Activated naive CD4-positive, alpha-beta T cell treated with anti-CD3 and anti-CD28 coated beads, Interleukin-2, amount 50 U/mL, for 72 hours (primary cell): ENCODE data around the gene RREB1. TPM values are rescaled to one million over a fixed set of nuclear protein-coding genes. Genes with fewer than 3 reads are reported as not detected.

Experiments
- ATAC-seq, 2 donors: fragments of 150-1000 bp; cut with Tn5 transposase; 2 replicates each; pipeline ENCODE4 v1.10.0; 2021; ENCODE audit warnings: mild to moderate bottlenecking in 2 of 2, moderate library complexity in 2 of 2
- DNase-seq, 2 donors: peaks; one replicate each; pipeline ENCODE4 v3.0.0; 2021 to 2022; ENCODE audit warnings: low spot score in 2 of 2
- H3K27ac Mint-ChIP-seq, 2 donors: one replicate each; pipeline ENCODE4 v1.8.0; 2022; ENCODE audit warnings: mild to moderate bottlenecking in 2 of 2, mixed read lengths in 2 of 2
- H3K36me3 Mint-ChIP-seq, 2 donors: one replicate each; pipeline ENCODE4 v1.8.0; 2022; ENCODE audit warnings: mixed read lengths in 2 of 2
- H3K9me3 Mint-ChIP-seq, 2 donors: one replicate each; pipeline ENCODE4 v1.8.0; 2022; ENCODE audit warnings: mixed read lengths in 2 of 2
- total RNA-seq, 2 donors: library from RNA; stranded (reverse); gene quantifications; one replicate each; pipeline ENCODE4 v1.2.3, GENCODE V29; 2022

The RREB1 gene
- total RNA-seq, 2 donors from 2014 or later, result 15.0 to 22.4 TPM

DNA sequence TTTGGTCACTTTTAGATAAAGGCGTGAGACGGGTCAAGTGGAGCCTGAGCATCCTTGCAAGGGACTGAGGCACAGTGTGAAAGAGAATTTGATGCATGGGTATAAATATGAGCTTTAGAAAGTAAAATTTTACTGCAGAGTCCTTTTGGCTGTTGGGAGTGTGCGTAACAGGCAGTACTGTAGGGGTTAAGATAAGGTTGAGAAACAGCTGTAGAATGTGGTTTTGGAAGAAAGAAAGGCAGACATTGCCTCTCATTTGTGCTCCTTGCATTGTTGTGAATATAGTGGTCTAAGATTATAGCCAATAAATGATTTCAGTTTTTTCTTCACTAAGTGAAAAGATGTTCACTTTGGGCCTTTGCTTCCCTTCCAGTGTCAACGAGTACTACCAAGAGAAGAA lies 73.0 kb downstream of the RREB1 start:
- Mint-ChIP-seq H3K27ac (no peak overlapping the region), H3K36me3 (peaks cover 16 to 27% of the 10 kb centered on the region in 2 donors), H3K9me3 (no peaks in the 10 kb centered on the region)
- DNase-seq (no peak), ATAC-seq (no peak)

GRCh38 chr6:7183707-7184106 lies 75.9 kb downstream of the RREB1 start:
- DNase-seq (no peak), ATAC-seq (no peak)
- no peaks in the 10 kb centered on the region for H3K9me3 Mint-ChIP-seq
- peak overlapping the region; percentile 22 to 23 for H3K27ac Mint-ChIP-seq
- peaks cover 16 to 34% of the 10 kb centered on the region in 2 donors for H3K36me3 Mint-ChIP-seq

GRCh38 chr6:7184502-7184901 lies 76.7 kb downstream of the RREB1 start:
- Mint-ChIP-seq H3K36me3 (peaks cover 16 to 42% of the 10 kb centered on the region in 2 donors), H3K9me3 (no peaks in the 10 kb centered on the region), H3K27ac (peak overlapping the region in 1 of 2 donors; percentile 53)
- DNase-seq (no peak), ATAC-seq (no peak)

GRCh38 chr6:7185561-7185960 lies 77.8 kb downstream of the RREB1 start:
- ATAC-seq (no peak), DNase-seq (no peak)
- H3K27ac Mint-ChIP-seq, result no peak overlapping the region
- no peaks in the 10 kb centered on the region for H3K9me3 Mint-ChIP-seq
- peaks cover 14 to 42% of the 10 kb centered on the region in 2 donors for H3K36me3 Mint-ChIP-seq

- H3K36me3 Mint-ChIP-seq, result peaks cover under 1 to 48% of the 10 kb centered on the region in 2 donors
- ATAC-seq, result no peak
Observed at GRCh38 chr6:7188492-7188891, 80.7 kb downstream of the RREB1 start.

DNA sequence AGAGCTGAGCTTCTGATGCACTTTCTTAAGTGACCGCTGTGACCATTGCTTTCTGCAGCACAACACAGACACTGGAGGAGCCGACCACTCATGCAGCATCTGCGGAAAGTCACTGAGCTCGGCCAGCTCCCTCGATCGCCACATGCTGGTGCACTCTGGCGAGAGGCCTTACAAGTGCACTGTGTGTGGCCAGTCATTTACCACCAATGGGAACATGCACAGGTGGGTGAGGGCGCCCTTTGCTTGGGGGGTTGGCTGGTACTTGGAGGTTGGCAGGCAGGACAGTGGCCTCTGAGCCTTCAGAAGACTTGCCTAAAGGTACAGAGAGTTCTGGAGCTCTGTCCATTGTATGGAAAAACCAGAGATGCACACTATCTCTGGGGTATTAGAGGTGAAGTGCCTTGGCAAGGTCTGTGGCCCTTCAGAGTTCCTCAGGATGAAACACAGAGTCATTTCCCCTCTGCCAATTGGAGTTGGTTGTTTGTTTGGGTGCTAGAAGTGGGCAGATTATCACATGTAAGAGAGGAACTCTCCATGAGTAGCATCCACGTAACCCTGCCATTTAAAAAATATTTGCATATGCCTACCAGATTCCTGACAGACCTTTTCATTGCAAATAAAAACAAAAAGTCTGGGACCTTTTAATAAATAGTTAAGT lies 81.5 kb downstream of the RREB1 start:
- Mint-ChIP-seq H3K27ac (no peak overlapping the region), H3K36me3 (peaks cover 0 to 48% of the 10 kb centered on the region in 2 donors), H3K9me3 (no peaks in the 10 kb centered on the region)
- DNase-seq (no peak), ATAC-seq (no peak)

More at GRCh38 chr6:7188492-7188891, 80.7 kb downstream of the RREB1 start:
- H3K9me3 Mint-ChIP-seq, result no peaks in the 10 kb centered on the region
- no peak overlapping the region for H3K27ac Mint-ChIP-seq
- DNase-seq, result no peak

GRCh38 chr6:7190791-7191190 lies 83.0 kb downstream of the RREB1 start:
- H3K27ac Mint-ChIP-seq, result no peak overlapping the region
- no peaks in the 10 kb centered on the region for H3K9me3 Mint-ChIP-seq
- no peak for ATAC-seq
- peaks cover 0 to 45% of the 10 kb centered on the region in 2 donors for H3K36me3 Mint-ChIP-seq
- no peak for DNase-seq

DNA sequence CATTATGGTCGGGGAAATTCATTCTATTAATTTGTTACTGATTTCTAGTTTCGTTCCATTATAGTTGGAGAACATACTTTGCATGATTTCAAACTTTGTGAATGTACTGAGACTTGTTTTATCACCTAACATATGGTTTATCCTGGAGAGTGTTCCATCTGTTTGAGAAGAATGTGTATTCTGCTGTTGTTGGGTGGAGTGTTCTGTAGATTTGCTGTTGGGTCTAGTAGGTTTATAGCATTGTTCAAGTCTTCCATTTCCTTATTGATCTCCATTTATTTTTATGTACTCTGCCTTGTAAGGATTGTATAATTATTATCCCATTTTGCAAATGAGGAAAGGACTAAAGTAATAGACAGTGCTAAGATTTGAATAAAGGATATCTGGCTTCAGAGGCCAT lies 85.4 kb downstream of the RREB1 start:
- H3K36me3 Mint-ChIP-seq, result peaks cover 0 to 48% of the 10 kb centered on the region in 2 donors
- no peak overlapping the region for H3K27ac Mint-ChIP-seq
- ATAC-seq, result no peak
- no peak for DNase-seq
- no peaks in the 10 kb centered on the region for H3K9me3 Mint-ChIP-seq

GRCh38 chr6:7194657-7195056 lies 86.9 kb downstream of the RREB1 start:
- DNase-seq, result no peak
- ATAC-seq, result no peak
- no peaks in the 10 kb centered on the region for H3K9me3 Mint-ChIP-seq
- peaks cover 0 to 33% of the 10 kb centered on the region in 2 donors for H3K36me3 Mint-ChIP-seq
- no peak overlapping the region for H3K27ac Mint-ChIP-seq

- H3K36me3 Mint-ChIP-seq, result peaks cover 0 to 32% of the 10 kb centered on the region in 2 donors
- no peak for DNase-seq
- H3K9me3 Mint-ChIP-seq, result no peaks in the 10 kb centered on the region
- ATAC-seq, result peak in 1 of 2 donors; percentile 30
- peak overlapping the region; percentile 52 to 57 for H3K27ac Mint-ChIP-seq
Observed at GRCh38 chr6:7195339-7196018, 87.7 kb downstream of the RREB1 start.

- Mint-ChIP-seq H3K36me3 (peaks cover 0 to 28% of the 10 kb centered on the region in 2 donors), H3K27ac (peak overlapping the region; percentile 57 to 92), H3K9me3 (no peaks in the 10 kb centered on the region)
- DNase-seq, result no peak
- ATAC-seq, result peak; percentile 45 to 48
Observed at GRCh38 chr6:7196019-7196402, 88.2 kb downstream of the RREB1 start.

DNA sequence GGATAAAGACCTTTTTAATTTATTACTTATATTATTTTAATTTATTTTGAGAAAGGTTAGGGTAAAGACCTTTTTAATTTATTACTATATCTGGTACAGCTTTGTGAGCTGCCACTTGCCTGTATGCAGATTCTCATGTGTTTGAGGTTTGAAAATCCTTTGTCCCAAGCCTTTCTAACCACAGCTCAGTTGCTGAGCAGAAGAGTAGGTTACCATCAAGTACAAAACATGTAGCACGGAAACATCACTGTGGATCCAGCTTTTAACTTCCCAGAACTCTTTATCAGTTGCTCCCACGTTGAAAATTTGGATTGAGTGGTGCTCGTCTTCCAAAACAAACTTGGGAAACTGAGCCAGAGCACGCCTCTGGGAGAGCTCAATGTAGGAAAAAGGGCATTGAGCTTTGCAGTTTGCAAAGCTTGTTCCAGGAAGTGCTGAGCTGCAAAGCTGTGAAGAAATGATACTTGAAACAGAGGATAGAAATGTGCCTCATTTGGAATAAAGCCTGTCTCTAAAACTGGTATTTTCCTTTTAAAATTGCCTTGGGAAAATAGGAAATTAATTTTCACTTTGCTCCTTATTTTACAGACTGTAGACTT lies 89.0 kb downstream of the RREB1 start:
- DNase-seq, result no peak
- no peaks in the 10 kb centered on the region for H3K9me3 Mint-ChIP-seq
- ATAC-seq, result no peak
- no peak overlapping the region for H3K27ac Mint-ChIP-seq
- peaks cover 0 to 22% of the 10 kb centered on the region in 2 donors for H3K36me3 Mint-ChIP-seq

DNA sequence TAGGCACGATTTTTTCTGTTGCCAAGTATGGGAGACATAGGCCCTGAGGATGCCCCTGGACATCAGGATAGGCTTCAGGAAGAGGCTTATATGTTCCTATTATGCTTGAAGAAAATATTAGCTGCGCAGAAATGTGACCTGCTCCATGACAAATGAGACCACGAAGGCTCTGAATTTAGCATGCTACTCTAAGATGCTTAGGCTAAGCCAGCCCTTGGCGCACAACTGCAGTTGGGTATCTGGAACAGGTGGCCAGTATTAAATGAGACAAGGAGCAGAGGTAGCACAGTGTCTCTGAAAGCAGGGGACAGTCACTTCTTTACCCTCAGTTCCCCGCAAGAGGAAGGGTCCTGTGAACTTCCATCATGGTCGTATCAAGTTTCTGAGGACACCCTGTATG lies 90.0 kb downstream of the RREB1 start:
- ATAC-seq (no peak), DNase-seq (no peak)
- Mint-ChIP-seq H3K9me3 (no peaks in the 10 kb centered on the region), H3K36me3 (peaks cover 6 to 21% of the 10 kb centered on the region in 2 donors), H3K27ac (no peak overlapping the region)

DNA sequence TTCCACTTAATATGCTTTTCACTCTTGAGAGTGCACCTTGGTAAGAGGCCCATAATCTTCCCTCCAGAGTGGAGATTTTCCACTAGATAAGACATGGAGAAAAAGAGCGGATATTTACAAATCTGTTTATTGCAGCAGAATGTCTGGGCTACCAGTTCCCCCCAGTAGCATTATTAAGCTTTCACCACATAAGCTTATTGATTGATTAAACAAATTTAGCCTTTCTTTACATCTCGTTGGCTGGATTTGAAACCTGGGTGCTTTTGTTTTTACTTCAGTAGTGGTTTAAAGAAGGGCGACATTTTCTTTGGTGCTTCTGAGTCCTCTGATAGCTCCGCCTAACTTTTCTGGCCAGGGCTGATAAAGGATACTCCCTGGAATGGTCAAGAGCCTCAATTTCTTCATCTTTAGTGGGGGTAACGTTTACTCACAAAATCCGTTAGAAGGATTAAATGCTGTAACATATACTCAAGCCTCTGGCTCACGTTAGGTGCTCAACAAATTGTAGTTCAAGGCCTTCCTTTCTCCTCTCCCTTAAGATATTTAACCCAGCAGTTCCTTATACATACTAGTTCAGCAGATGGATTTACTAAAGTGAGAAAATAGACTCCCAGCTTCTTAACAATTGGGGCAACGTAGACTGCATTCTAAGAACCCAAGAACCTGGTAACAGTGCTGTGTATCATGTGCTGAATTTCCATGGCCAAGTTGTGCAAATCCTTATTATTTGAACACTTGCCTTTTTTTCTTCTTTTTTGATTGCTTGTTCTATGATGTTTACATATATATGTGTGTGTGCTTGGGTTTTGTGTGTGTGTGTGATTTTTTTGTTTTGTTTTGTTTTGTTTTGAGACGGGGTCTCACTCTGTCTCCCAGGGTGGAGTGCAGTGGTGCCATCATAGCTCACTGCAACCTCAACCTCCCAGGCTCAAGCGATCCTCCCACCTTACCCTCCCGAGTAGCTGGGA lies 91.4 kb downstream of the RREB1 start:
- peak overlapping the region in 1 of 2 donors; percentile 38 for H3K27ac Mint-ChIP-seq
- peaks cover 6 to 18% of the 10 kb centered on the region in 2 donors for H3K36me3 Mint-ChIP-seq
- no peaks in the 10 kb centered on the region for H3K9me3 Mint-ChIP-seq
- DNase-seq, result no peak
- ATAC-seq, result no peak

GRCh38 chr6:7200598-7201443 lies 93.1 kb downstream of the RREB1 start:
- no peak for ATAC-seq
- Mint-ChIP-seq H3K9me3 (no peaks in the 10 kb centered on the region), H3K27ac (no peak overlapping the region), H3K36me3 (peaks cover 12 to 14% of the 10 kb centered on the region in 2 donors)
- DNase-seq, result no peak

DNA sequence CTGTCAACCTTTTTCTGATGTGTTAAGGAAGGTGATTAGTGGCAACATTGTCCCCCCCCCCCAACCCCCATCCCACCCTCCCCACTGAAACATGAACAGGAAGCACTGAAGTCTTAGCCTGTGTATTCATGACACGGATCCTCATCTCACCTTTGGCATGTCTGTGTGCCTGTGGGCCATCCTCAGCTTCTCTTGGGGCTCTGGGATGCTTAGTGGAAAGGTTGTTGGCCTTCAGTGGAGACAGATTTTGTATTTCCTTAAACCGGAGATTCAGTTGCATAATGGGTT lies 93.6 kb downstream of the RREB1 start:
- H3K9me3 Mint-ChIP-seq, result no peaks in the 10 kb centered on the region
- peaks cover 10 to 12% of the 10 kb centered on the region in 2 donors for H3K36me3 Mint-ChIP-seq
- H3K27ac Mint-ChIP-seq, result peak overlapping the region in 1 of 2 donors; percentile 29
- no peak for ATAC-seq
- DNase-seq, result no peak
